Endothelial cell of hepatic sinusoid (primary cell): Measurements from ENCODE around the gene CENPA.

ENCODE experiments used
- in situ Hi-C: cut with HindIII; loops from 2 replicates; pipeline ENCODE4 v1.10.0; 2017; ENCODE audit warnings: low sequenced_read_pairs

The CENPA gene

GRCh38 chr2:26785431-26786206, at the start of gene CENPA:
CENPA (plus strand) TSS chr2:26786056; CDS start chr2:26786197, 141 bp downstream.
- in situ Hi-C loops = no loop called here

- in situ Hi-C loops = loop anchor here (5.0 kb wide), 1 partner anchor 55 kb away; no protein-coding TSS in a partner anchor
These were observed 48.6 kb upstream of the CENPA start for GRCh38 chr2:26737221-26737620.

GRCh38 chr2:26738481-26738880, 47.4 kb upstream of the CENPA start:
- in situ Hi-C loops = loop anchor here (5.0 kb wide), 1 partner anchor 56 kb away; no protein-coding TSS in a partner anchor

- in situ Hi-C loops = loop anchor here (5.0 kb wide), 1 partner anchor 57 kb away; no protein-coding TSS in a partner anchor
These were observed 46.3 kb upstream of the CENPA start for GRCh38 chr2:26739514-26739913.

- in situ Hi-C loops = no loop called here
These were observed 45.5 kb upstream of the CENPA start for GRCh38 chr2:26740346-26740745.

- in situ Hi-C loops = no loop called here
These were observed 45.0 kb upstream of the CENPA start for GRCh38 chr2:26740890-26741302.

GRCh38 chr2:26742048-26742770, 43.6 kb upstream of the CENPA start:
- in situ Hi-C loops = no loop called here

GRCh38 chr2:26743852-26744251, 42.0 kb upstream of the CENPA start:
- in situ Hi-C loops = no loop called here

- in situ Hi-C loops = no loop called here
These were observed 40.9 kb upstream of the CENPA start for GRCh38 chr2:26744953-26745352.

GRCh38 chr2:26745609-26746327, 40.1 kb upstream of the CENPA start:
- in situ Hi-C loops = no loop called here

GRCh38 chr2:26746934-26747333, 38.9 kb upstream of the CENPA start:
- in situ Hi-C loops = no loop called here

- in situ Hi-C loops = loop anchor here (10.0 kb wide), 1 partner anchor 155 kb away; no protein-coding TSS in a partner anchor
These were observed 36.0 kb upstream of the CENPA start for GRCh38 chr2:26749787-26750420.

- in situ Hi-C loops = loop anchor here (10.0 kb wide), 1 partner anchor 156 kb away; no protein-coding TSS in a partner anchor
These were observed 35.4 kb upstream of the CENPA start for GRCh38 chr2:26750467-26750866.

GRCh38 chr2:26752656-26753055, 33.2 kb upstream of the CENPA start:
- in situ Hi-C loops = loop anchor here (10.0 kb wide), 1 partner anchor 158 kb away; no protein-coding TSS in a partner anchor

- in situ Hi-C loops = loop anchor here (10.0 kb wide), 1 partner anchor 160 kb away; no protein-coding TSS in a partner anchor
These were observed 31.3 kb upstream of the CENPA start for GRCh38 chr2:26754539-26754938.

GRCh38 chr2:26754972-26755670, 30.7 kb upstream of the CENPA start:
- in situ Hi-C loops = loop anchor here (5.0 to 10.0 kb wide), 2 partner anchors 143 to 160 kb away; no protein-coding TSS in a partner anchor

GRCh38 chr2:26756337-26756736, 29.5 kb upstream of the CENPA start:
- in situ Hi-C loops = loop anchor here (5.0 to 10.0 kb wide), 2 partner anchors 144 to 162 kb away; no protein-coding TSS in a partner anchor

- in situ Hi-C loops = loop anchor here (5.0 to 10.0 kb wide), 2 partner anchors 146 to 163 kb away; no protein-coding TSS in a partner anchor
These were observed 27.7 kb upstream of the CENPA start for GRCh38 chr2:26757873-26758789.
